ENCODE measurements around the gene TBC1D3B.
A peak's percentile ranks its signal among the peaks of the same experiment; 100 is the strongest.

TBC1D3B gene

GRCh38 chr17:36152639-36153120, 23.8 kb downstream of the TBC1D3B start:
- H3K27me3 ChIP-seq = peaks cover 0 to 21% of the 10 kb centered on the region in 2 donors
- H3K27ac ChIP-seq = no peak overlapping the region
- TF ChIP-seq CTCF (IDR thresholded peaks at IDR 0.05) = no peak
- H3K36me3 ChIP-seq = no peaks in the 10 kb centered on the region
- DNase-seq = no peak
- intact Hi-C loops (cut with DNase I; ENCODE audit: low total_unique reads) = no loop called here
- H3K4me1 ChIP-seq = peaks cover 0 to 14% (median 10%) of the 10 kb centered on the region in 4 donors
- H3K9me3 ChIP-seq = no peaks in the 10 kb centered on the region
- H3K4me3 ChIP-seq = no peak overlapping the region

- Histone ChIP-seq H3K9me3 (no peaks in the 10 kb centered on the region), H3K36me3 (no peaks in the 10 kb centered on the region), H3K27me3 (peaks cover 0 to 21% of the 10 kb centered on the region in 2 donors), H3K4me3 (no peak overlapping the region), H3K4me1 (peaks cover 0 to 14% (median 10%) of the 10 kb centered on the region in 4 donors), H3K27ac (no peak overlapping the region)
- intact Hi-C loops (cut with DNase I; ENCODE audit: low total_unique reads) = no loop called here
- DNase-seq = no peak
- no peak for TF ChIP-seq CTCF (IDR thresholded peaks at IDR 0.05)
These were observed 24.4 kb downstream of the TBC1D3B start for GRCh38 chr17:36151891-36152638.

GRCh38 chr17:36149296-36149820, 27.1 kb downstream of the TBC1D3B start:
- TF ChIP-seq CTCF (IDR thresholded peaks at IDR 0.05) = no peak
- peaks cover 0 to 14% of the 10 kb centered on the region in 2 donors for H3K27me3 ChIP-seq
- intact Hi-C loops (cut with DNase I; ENCODE audit: low total_unique reads) = loop anchor here (10.0 kb wide), 1 partner anchor 185 kb away; no protein-coding TSS in a partner anchor
- DNase-seq = peak; percentile 74 to 84
- H3K27ac ChIP-seq = peak overlapping the region; percentile 16 to 44
- no peaks in the 10 kb centered on the region for H3K9me3 ChIP-seq
- H3K36me3 ChIP-seq = no peaks in the 10 kb centered on the region
- H3K4me1 ChIP-seq = peaks cover 0 to 14% (median 10%) of the 10 kb centered on the region in 4 donors
- peak overlapping the region in 1 of 2 donors; percentile 21 for H3K4me3 ChIP-seq

- Histone ChIP-seq H3K27ac (peak overlapping the region; percentile 16 to 44), H3K4me1 (peaks cover 0 to 14% (median 10%) of the 10 kb centered on the region in 4 donors), H3K4me3 (peak overlapping the region in 1 of 2 donors; percentile 21), H3K36me3 (no peaks in the 10 kb centered on the region), H3K27me3 (peaks cover 0 to 7% of the 10 kb centered on the region in 2 donors), H3K9me3 (no peaks in the 10 kb centered on the region)
- peak; percentile 99 to 100 for TF ChIP-seq CTCF (IDR thresholded peaks at IDR 0.05)
- DNase-seq = peak; percentile 79 to 80
- intact Hi-C loops (cut with DNase I; ENCODE audit: low total_unique reads) = loop anchor here (10.0 kb wide), 1 partner anchor 184 kb away; no protein-coding TSS in a partner anchor
These were observed 27.7 kb downstream of the TBC1D3B start for GRCh38 chr17:36148559-36149295.

GRCh38 chr17:36147601-36148000, 28.8 kb downstream of the TBC1D3B start:
- H3K4me3 ChIP-seq = no peak overlapping the region
- no peak overlapping the region for H3K27ac ChIP-seq
- DNase-seq = no peak
- intact Hi-C loops (cut with DNase I; ENCODE audit: low total_unique reads) = loop anchor here (10.0 kb wide), 1 partner anchor 183 kb away; no protein-coding TSS in a partner anchor
- H3K27me3 ChIP-seq = peaks cover 0 to under 1% of the 10 kb centered on the region in 2 donors
- TF ChIP-seq CTCF (IDR thresholded peaks at IDR 0.05) = no peak
- H3K4me1 ChIP-seq = peaks cover 0 to 14% (median 10%) of the 10 kb centered on the region in 4 donors
- H3K36me3 ChIP-seq = no peaks in the 10 kb centered on the region
- H3K9me3 ChIP-seq = no peaks in the 10 kb centered on the region
